Dedifferentiated amniotic fluid mesenchymal stem cell (primary cell): ENCODE data around the gene THRA.

Source experiments
- DNase-seq: peaks from one replicate; pipeline ENCODE4 v3.0.0-alpha.2; 2016; ENCODE audit errors: extremely low spot score

Gene THRA

GRCh38 chr17:40084477-40084876 is 21.7 kb downstream of the THRA start:
- DNase-seq = no peak

GRCh38 chr17:40086150-40087044 is 23.6 kb downstream of the THRA start:
- DNase-seq = no peak

- no peak for DNase-seq
Observed at GRCh38 chr17:40087049-40087794, 24.5 kb downstream of the THRA start.

DNA sequence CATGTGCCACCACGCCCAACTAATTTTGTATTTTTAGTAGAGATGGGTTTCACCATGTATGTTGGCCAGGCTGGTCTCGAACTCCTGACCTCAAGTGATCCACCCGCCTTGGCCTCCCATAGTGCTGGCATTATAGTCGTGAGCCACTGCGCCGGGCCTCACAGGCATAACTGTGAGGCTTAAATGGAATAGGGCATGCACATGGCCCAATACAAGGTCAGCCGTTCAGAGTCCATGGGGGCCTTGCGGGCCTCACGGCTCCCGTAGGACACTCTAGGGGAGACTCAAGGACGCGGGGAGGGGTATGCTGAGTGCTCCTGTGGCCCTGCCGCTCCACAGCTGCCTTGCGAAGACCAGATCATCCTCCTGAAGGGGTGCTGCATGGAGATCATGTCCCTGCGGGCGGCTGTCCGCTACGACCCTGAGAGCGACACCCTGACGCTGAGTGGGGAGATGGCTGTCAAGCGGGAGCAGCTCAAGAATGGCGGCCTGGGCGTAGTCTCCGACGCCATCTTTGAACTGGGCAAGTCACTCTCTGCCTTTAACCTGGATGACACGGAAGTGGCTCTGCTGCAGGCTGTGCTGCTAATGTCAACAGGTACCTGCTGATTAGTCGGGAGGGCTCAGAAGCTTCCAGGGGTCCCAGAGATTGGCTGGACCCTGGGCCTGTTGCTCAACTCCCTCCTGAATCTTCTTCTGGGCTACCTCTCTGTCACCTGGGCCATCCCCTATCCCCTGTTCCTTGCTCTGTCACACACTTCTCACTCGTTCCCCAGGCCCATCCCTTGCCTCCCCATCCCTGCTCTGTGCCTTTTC is 25.3 kb downstream of the THRA start:
- no peak for DNase-seq

DNA sequence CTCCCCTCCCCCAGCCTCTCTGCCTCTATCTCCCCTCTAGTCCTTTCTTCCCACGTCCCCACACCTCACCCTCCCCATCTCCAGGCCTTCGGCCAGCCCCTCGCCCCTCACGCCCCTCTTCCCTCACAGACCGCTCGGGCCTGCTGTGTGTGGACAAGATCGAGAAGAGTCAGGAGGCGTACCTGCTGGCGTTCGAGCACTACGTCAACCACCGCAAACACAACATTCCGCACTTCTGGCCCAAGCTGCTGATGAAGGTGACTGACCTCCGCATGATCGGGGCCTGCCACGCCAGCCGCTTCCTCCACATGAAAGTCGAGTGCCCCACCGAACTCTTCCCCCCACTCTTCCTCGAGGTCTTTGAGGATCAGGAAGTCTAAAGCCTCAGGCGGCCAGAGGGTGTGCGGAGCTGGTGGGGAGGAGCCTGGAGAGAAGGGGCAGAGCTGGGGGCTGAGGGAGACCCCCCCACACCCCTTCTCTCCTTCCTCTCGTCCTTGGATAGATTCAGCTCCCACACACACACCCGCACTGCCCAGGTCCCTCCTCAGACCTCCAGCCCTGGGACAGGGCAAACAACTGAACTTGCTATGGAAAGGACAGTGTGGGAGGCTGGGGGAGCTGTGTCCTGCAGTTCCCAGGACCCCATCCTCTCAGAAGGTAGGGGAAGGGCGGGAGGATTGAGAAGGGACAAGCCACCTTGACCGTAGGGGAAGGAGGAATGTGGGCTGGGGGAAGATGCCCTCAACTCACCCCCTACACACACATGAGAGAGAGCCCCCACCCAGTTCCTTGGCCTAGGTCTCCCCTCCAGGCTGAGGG is 26.5 kb downstream of the THRA start:
- no peak for DNase-seq

DNA sequence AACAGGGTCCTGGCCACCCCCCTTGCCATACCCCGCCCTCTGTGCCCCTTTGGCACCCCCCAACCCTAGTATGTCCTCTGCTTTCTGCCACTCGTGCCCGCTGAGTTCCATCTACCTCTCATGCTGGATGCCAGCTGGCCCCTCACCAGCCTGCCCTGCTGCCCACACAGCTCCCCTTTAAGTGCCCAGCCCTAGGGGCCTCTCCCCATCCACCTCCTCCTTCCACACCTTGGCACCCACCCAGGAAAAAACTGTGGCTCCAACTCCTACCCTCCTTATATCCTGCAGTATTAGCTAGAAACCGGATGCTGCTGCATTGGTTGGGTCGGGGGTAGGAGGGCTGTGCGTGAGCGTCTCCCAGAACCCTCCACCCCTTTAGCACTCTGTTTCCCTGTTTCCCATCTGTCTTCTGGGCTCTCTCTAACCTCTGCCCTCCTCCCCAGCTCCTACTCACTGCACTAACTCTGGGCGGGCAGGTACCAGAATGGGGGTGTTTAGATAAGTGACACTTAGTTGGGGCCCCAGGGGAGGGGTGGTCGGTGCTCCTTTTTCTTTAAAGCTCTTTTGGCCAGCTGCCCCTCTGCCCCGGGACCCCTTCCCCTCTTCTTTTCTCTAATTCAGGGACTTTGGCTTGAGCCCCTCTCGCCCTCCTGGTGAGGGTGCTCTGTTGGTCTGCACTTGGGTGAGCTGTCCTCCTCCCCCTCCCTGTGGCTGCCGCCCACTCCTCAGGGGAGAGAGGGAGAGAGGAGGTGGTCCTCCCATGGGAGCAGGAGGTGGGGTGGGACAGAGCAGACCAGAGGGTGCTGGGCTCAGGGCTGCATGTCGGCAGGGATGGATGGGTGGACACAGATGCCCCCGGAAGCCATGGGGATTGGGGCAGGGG is 27.7 kb downstream of the THRA start:
- DNase-seq = no peak

GRCh38 chr17:40091691-40092397 is 29.1 kb downstream of the THRA start:
- no peak for DNase-seq

DNA sequence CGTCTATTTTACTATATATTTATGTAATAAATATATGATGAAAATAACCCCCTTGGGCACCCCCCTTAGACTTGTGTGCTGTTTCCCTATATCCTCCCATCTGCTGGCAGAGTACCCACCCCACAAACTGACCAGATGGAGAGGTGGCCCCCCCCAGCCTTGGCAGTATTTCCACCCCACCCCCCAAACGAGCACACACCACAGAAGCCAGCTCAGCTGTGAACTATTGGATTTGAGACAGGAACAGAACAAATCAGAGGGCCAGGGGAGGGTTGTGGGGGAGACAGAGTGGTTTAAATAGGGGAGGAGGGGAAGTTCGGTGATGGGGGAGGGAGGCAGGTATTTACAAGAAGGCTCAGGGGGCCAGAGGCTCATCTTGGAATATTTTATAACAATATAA is 29.8 kb downstream of the THRA start:
- no peak for DNase-seq

GRCh38 chr17:40093005-40093579 is 30.3 kb downstream of the THRA start:
- no peak for DNase-seq

DNA sequence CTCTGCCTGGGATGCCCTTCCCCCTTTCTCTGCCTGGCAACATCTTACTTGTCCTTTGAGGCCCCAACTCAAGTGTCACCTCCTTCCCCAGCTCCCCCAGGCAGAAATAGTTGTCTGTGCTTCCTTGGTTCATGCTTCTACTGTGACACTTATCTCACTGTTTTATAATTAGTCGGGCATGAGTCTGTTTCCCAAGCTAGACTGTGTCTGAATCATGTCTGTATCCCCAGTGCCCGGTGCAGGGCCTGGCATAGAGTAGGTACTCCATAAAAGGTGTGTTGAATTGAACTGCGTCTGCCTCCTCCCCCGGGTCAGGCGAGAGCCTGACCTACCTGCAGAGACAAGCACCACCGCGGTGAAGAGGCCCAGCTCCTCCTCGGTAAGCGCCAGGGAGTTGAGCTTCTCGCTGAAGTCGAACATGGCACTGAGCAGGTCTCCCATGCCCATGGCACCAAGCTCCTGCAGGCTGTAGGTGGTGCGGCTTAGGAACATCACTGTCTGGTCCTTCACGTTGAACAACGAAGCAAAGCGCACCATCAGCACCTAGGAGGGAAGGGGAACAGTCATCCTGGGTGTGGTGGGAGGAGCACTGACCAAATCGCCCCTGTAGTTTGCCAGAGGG is 30.9 kb downstream of the THRA start:
- DNase-seq = no peak

- DNase-seq = no peak
Observed at GRCh38 chr17:40094874-40095273, 32.1 kb downstream of the THRA start.

DNA sequence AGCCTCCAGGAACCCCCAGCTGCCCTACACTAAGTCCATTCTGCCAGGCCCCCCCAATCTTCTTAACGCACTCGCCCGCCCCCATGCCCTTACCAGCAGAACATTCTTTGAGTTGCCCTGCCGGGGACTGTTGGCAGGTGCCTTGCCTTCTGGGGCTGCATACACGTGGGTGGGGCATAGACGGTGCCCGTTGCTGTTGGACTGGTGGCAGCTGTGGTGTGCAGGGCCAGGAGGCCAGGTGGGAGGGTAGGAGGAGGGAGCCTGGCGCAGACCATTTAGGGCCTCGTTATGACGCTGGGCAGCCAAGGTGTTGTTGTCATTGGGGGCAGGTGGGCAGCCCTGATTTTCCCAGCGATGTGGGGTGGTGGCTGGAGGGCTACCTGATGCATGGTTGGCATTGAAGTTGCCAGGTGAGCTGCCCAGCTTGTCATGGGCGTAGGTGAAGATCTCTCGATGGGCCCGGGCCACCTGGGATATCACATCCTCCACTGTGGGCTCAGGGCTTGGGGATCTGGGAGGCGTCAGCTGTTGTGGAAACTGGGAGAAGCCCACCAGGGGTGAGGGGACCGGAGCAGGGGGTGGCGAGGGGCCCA is 32.7 kb downstream of the THRA start:
- no peak for DNase-seq

DNA sequence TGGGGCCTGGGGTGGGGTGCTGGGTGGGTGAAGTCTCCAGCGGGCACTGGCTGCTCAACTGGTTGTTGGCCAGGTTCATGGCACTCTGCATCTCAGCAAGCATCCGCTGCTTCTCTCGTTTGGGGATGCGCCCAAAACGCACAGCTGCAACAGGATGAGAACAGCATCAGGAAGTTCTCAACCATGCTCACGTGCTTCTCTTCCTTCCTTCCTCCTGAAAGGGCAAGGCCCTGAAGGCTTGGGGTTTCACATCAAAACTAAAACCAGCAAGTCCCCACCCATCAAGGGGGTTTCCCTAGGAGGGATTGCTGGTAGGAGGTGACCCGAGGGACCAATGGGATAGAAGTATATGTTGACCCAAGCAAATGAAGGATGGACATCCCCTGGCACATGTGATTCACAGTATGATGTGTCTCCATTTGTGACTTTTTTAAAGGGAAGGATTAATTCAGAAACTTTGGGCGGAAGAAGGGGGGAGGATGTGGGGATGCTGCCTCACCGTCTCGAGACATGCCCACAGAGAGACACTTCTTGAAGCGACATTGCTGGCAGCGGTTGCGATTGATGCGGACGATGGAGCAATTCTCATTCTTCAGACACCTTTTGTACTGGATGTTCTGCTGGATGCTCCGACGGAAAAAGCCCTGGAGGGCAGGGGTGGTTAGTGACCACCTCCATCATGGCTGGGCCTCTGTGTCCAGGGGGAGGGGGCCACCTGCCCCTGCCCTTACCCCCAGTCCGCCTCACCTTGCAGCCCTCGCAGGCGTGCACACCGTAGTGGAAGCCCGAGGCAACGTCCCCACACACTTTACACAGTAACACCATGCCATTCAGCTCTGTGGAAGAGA is 33.4 kb downstream of the THRA start:
- no peak for DNase-seq

GRCh38 chr17:40097087-40097486 is 34.3 kb downstream of the THRA start:
- no peak for DNase-seq

GRCh38 chr17:40097931-40098845 is 35.4 kb downstream of the THRA start:
- no peak for DNase-seq

DNA sequence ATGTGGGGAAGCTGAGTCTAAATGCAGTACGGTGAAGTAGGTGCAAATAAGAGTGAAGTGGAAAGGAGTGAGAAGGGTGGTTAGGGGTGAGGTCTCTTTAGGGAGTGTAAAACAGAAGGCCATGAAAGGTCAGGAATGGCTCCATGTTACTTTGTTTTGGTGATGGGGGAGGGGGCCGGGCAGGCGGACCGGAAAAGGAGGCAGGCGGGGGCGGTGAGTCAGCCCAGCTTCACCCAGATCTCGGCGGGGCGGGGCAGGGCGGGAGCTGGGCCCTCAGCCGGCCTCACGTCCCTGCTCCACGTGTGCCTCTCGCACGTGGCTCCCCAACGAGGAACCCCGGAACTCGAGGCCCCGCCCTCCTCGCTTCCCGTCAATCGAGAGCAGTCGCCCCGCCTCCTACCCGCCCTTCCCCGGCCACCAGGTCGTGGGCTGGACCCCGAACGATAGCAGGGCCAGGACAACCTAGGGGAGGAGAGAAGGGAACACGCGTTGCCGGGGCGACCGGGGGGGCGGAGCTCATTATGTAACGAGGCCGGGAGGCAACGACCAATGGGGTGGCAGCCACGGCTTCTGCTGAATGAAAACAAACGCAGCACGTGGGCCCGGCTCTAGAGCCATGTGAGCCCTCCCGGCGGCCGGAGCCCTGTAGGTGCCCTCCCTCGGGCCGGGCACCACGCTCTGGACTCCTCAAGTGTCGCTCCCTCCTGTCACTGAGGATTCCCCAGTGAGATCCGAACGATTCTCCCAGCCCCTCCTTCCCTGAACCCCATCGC is 36.3 kb downstream of the THRA start:
- DNase-seq = peak; percentile 97
